NCI-H345 treated with DMSO at 0.1 percent for 48 hours (cell line): ENCODE measurements around the gene TK2.
"Not testable (repeated sequence)": the region's sequence is repeated elsewhere in the genome, so short reads cannot be mapped to it uniquely, and the experiment has no call there.

Experiments
- DNase-seq: peaks from one replicate; lab custom pipeline; 2025; ENCODE audit not compliant: unreplicated experiment; lab: John Stamatoyannopoulos, UW

Gene TK2

DNA sequence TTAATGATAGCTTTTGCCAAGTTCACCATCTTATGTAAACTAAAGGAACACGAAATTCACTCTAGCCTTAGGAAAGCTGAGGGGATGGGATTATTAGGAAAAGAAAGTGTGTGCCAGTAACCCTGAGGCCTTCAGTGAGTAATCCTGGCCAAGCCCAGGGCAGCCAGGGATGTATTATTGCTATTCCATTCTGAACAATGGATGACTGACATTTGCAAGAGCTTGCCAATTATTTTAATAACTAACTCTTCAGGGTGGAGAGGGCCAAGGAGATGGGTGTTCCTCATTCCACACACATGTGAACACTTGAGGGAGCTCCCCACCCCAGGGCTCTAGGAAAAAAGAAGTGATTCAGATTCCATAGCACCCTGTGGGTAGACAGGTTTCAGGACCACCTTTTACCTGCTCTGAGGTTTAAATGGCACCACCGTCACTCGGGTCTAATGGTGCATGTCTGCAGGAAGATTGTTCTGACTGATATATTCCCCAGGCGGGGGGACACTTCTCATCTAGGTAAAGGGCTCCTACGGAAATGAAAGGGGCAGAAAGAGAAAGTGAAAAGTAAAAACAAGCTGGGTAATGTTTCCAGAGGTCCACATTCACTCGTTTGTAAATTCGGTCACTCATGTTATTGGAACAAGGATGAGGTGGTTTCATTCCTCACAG, 41.5 kb downstream of the TK2 start:
- DNase-seq, result no peak

DNA sequence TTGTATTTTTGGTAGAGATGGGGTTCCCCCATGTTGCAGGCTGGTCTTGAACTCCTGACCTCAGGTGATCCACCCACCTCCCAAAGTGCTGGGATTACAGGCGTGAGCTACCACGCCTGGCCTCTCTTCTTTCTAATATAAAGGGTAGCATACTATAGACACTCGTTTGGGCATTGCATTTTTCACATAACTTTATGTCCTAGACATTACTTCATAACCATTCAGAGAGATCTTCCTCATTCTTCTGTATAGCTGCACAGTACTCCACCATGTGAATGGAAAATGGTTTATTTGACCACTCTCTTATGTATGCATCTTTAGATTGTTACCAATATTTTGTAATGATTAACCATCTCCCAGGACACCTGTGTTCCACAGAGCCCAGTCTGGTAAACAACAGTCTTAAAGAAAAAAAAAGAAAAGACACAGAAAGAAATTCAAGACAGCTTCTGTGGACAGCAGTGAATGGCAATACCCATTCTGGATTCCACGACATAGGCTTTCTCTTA, 42.1 kb downstream of the TK2 start:
- DNase-seq, result no peak

DNA sequence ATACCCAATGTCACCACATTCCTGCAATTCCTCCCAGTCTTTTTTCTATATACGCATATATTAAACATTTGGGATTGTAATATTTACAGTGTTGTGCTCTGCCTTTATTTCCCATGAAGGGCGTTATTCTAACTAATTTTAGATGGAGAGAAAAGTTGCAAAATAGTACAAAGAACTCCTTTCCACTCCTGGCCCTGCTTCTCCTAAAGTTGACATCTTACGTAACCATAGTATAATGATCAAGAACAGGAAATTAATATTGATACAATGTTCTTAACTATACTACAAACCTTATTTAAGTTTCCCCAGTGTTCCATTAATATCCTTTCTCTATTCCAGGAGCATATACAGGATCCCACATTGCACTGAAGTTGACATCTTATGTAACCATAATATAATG, 46.3 kb downstream of the TK2 start:
- DNase-seq, result no peak

DNA sequence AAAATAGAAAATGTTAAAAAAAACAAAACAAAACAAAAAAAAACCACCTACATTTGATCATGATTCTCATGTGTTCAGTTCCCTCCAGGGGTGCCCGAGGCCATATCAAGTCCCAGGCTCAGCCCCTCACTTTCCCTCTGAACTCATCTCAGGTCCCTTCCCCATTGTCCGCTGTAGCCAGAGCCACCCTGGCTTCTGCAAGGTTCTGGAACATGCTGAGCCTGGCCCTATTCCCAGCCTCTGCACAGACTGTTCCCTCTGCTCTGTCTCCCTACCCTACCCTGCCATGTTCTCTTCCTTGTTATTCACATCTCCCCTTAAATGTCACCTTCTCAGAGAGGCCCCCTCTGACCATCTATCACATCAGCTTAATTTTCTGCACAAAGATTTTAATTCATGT, 46.9 kb downstream of the TK2 start:
- DNase-seq, result no peak

DNA sequence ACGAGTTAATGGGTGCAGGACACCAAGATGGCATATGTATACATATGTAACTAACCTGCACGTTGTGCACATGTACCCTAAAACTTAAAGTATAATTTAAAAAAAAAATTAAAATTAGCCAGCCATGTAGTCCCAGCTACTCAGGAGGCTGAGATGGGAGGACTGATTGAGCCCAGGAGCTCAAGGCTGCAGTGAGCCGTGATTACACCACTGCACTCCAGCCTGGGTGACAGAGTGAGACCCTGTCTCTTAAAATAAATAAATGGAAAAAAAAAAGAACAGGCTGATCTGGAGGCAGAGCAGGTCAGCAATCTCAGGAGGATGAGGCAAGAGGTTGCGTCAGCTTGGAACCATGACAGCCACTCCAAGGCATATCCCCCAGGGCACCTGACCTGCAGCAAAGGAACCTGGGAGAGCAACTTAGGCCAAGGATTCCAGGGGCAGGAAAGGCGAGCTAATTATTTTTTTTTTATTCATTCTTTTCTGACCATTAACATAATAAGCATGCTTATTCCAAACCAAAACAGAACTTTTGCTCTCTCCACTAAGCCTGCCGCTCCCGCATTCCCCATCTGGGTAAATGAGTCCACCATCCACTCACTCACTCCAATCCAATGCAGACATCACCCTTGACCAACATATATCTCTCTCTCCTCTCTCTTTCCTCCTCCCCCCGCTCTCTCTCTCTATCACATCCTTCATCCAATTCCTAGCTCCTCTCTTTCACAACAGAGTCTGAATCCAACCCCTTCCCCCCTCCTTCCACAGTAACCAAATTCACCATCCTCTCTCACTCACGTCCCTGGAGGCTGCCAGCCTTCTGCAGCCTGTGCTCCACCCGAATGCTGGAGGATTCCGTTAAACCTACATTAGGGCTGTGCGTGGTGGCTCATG, 47.7 kb downstream of the TK2 start:
- DNase-seq, result no peak

DNA sequence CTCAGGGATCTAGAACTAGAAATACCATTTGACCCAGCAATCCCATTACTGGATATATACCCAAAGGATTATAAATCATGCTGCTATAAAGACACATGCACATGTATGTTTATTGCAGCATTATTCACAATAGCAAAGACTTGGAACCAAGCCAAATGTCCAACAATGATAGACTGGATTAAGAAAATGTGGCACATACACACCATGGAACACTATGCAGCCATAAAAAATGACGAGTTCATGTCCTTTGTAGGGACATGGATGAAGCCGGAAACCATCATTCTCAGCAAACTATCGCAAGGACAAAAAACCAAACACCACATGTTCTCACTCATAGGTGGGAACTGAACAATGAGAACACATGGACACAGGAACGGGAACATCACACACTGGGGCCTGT, 48.4 kb downstream of the TK2 start:
- not testable (repeated sequence) for DNase-seq

DNA sequence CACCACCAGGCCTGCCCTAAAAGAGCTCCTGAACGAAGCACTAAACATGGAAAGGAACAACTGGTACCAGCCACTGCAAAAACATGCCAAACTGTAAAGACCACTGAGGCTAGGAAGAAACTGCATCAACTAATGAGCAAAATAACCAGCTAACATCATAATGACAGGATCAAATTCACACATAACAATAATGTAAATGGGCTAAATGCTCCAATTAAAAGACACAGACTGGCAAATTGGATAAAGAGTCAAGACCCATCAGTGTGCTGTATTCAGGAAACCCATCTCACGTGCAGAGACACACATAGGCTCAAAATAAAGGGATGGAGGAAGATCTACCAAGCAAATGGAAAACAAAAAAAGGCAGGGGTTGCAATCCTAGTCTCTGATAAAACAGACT, 52.0 kb downstream of the TK2 start:
- DNase-seq, result not testable (repeated sequence)

DNA sequence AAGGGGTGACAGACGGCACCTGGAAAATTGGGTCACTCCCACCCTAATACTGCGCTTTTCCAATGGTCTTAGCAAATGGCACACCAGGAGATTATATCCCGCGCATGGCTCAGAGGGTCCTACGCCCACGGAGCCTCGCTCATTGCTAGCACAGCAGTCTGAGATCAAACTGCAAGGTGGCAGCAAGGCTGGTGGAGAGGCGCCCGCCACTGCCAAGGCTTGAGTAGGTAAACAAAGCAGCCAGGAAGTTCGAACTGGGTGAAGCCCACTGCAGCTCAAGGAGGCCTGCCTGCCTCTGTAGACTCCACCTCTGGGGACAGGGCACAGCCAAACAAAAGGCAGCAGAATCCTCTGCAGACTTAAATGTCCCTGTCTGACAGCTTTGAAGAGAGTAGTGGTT, 53.7 kb downstream of the TK2 start:
- DNase-seq, result not testable (repeated sequence)

DNA sequence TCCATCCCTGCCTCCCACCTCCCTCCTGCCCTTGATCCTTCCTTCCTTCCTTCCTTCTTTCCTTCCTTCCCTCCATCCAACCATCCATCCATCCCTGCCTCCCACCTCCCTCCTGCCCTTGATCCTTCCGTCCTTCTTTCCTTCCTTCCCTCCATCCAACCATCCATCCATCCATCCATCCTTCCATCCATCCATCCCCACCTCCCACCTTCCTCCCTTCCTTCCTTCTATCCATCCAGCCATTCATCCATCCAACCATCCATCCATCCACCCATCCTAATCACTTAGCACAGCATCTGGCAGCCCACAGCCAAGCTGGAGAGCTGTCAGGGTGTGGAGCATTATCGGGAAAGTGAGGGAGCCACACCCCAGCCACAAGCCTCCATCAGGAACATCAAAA, 54.5 kb downstream of the TK2 start:
- DNase-seq, result no peak

DNA sequence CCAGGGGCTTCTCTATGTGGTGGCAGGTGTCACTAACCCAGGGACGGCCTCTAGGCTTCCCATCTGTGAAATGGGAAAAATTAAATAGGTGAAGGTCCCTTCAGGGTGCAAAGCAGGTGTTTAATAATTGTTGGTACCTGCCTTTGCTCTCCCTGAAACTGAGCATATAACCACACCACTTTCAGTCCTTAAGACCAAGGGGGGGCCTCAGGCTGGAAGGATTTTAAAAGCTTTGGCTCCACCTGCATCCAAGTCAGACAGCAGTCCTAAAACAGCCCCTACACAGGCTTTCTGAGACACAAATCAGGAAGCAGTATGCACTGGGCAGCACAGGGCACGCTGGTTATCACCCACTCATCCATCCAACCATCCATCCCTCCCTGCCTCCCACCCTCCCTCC, 55.0 kb downstream of the TK2 start:
- DNase-seq, result no peak

DNA sequence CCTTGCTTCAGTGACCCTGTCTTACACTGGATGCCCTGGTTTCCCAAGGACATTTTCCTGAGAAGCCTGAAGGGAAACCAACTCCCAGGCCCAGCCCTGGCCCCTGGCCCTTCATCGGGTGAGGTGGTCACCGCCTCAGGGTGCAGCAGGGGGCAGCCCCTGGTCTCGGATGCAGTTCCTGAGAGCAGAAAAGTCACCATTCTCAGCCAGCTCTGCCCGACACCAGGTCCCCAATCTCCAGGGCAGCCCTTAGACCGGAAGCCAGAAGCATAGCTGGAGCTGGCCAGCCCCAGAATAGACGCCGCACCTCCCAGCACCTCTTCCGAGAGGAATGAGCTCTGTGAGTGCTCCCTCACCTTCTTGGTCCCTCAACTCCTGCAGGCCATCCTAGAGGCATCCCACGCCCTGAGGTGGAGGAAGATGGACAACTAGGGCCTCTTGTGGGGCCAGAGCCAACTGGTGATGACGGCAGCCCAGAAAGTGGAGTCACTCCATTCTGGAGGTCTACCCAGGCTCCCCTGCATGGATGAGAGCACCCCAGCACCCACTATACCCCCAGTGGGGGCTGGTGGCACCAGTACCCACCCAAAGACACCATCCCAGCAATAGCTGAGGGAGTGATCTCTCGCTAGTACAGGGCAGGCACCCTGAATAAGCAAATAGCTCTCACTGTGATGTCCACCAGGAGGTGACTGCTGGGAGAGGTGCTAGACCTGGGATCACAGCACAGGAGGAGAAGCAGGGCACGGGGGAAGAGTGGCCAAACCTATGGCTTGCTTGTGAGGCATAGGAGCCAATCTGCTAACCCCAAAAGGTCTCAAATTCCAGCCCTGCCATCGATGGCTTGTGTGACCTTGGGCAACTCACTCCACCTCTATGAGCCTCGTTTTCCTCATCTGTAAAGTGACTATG, 56.2 kb downstream of the TK2 start:
- DNase-seq, result no peak

DNA sequence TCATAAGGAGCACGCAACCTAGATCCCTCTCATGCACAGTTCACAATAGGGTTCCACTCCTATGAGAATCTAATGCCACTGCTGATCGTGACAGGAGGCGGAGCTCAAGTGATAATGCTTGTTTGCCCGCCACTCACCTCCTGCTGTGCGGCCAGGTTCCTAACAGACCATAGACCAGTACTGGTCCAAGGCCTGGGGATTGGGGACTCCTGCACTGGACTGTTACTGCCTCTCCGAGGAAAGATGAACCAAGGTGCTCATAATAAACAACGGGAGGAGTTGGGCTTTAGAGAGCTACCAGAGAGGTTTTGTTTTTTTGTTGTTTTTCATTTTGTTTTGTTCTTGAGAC, 58.2 kb downstream of the TK2 start:
- no peak for DNase-seq

DNA sequence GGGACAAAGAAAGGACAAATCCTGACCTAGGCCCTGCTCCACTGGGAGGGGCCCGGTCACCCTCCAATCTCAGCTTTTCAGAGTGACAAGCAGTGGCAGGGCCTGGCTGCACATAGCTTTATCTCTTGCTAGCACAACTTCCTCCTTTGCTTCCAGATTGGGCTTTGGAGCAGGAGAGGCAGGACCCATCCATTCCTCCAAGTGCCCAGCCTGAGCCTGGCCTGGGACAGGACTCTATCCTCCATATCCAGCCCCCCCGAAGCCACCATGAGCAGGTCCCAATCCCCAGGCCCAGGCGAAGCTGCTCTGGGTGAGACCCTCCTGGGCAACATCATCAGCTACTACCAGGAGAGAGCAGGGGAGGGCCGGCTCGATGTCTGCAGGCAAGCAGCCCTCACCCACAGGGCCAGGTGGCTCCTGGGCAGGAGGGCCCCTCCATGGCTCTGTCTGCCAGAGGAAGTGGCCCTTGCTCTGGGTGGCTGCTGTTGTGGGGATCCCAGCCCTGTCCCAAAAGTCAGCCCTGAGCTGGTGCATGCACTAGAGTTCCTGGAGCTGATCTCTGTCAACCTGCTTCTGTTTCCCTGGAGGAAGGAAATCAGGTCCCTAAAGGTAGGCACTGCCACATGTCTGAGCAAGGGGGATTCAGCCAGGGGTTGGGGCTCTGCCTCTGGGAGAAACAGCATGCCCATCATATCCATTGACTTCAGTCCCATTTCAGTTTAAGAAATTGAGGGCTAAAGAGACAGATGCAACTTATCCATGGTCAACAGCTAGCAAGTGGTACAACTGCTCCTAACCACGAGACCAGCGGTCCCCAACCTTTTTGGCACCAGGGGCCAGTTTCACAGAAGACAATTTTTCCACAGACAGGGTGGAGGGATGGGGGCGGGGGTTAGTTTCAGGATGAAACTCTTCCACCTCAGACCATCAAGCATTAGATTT, 58.9 kb downstream of the TK2 start:
- DNase-seq, result no peak

DNA sequence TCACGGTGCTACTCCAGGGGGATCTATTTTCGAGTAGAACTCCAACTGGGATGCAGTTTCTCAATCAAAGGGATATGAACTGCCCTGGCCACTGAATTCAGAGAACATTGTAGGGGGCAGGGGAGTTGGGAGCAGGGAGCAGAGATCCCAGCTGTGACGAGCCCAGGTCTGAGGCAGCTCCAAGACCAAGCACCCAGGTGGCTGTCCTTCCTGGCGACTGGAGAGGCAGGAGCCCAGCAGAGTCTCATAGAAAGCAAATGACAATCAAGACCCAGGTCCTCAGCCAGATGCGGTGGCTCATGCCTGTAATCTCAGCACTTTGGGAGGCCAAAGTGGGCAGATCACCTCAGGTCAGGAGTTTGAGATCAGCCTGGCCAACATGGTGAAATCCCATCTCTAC, 60.1 kb downstream of the TK2 start:
- no peak for DNase-seq

DNA sequence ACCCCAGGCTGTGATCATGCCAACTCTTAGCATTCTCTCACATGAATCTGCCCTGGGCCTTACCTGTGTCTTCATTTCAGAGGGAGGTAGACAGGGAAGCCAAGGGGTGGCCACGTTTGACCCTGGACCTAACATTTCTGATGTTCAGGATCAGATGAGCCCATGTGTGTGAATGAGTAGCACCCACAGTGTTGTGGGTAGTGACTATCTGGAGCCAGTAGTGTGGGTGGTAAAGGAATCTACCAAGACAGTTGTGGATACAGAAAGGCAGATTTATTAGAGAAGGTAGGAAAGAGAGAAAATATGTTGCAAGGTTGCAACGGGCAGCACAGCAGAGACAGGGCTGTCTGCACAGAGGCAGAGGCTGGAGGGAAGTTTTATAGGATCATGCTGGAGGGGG, 60.5 kb downstream of the TK2 start:
- DNase-seq, result no peak

DNA sequence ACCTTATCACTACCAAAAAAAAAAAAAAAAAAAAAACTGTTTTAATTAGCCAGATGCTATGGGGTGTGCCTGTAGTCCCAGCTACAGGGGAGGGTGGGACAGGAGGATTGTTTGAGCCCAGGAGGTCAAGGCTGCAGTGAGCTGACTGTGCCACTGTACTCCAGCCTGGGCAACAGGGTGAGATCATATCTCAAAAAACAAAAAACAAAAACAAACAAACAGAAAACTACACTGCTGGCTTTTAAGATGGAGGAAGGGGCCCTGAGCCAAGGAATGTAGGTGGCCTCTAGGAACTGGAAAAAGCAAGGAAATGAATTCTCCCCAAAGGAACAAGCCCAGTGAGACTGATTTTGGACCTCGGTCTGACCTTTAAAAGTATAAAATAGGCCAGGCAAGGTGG, 61.4 kb downstream of the TK2 start:
- DNase-seq, result no peak

DNA sequence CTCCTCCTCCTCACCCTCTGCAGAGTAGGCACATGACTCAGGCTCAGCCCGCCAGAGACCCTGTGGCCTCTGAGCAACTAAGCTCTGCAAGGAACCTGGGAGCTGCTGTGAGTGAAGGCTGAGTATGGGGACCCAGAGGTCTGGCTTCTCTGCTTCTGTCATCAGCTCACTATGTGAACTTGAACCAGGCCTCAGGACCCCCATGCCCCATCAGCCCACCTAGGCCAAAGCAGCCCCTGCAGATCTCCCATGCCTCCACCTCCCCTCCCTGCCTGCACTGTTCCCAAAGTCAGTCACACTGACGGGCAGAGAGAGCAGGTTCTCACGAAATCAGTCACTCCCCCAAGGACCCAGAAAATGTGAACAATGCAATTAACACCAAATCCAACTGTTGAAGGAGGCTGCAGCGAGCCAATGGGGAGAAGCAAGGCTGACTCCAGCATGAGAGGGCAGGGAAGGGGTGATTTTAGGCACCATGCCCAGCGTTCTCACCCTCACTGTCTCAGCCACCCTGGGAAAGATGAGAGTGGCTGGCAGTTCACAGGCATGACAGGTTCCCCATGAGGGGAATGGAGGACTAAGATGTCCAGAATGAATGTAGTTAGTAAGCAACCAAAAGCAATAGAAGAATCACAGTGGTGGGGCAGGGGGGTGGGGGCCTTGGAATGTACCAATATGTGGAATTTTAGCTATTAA, 62.2 kb downstream of the TK2 start:
- DNase-seq, result no peak

DNA sequence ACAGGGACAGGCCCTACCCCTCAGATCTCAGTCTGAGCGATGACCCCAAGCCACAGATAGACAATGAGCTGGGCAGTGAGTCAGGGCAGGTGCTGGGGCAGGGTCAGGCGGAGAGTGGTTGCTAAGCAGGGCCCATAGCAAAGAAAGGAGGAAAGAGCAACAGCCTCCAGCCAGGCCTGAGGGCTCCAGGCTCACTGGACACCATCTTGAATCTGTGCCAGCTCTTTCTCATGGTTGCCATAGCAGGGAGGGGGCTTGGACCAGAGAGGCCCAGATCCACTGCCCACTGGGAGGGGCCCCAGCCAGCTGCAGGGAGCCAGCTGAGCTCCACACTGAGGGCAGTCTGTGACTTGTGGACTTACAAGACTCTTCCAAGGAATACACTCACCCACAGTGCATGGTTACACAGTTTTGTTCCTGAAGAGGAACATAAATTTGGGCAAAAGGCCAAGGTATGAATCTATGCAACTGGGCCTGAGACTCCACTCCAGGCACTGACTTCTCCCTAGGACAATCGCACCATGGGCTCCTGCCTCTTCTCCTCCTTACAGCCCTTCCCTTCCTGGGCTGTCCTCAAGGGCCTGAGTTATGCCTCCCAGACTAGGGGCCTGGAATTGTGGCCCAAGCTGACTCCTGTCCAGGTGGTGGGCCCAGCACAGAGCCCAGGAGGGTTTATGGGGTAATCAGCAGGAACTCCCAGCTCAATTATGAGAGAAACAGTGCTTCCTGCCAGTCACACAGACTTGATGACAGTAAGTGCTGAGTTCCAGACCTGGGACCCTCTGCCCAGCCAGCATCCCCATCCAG, 62.9 kb downstream of the TK2 start:
- no peak for DNase-seq

DNA sequence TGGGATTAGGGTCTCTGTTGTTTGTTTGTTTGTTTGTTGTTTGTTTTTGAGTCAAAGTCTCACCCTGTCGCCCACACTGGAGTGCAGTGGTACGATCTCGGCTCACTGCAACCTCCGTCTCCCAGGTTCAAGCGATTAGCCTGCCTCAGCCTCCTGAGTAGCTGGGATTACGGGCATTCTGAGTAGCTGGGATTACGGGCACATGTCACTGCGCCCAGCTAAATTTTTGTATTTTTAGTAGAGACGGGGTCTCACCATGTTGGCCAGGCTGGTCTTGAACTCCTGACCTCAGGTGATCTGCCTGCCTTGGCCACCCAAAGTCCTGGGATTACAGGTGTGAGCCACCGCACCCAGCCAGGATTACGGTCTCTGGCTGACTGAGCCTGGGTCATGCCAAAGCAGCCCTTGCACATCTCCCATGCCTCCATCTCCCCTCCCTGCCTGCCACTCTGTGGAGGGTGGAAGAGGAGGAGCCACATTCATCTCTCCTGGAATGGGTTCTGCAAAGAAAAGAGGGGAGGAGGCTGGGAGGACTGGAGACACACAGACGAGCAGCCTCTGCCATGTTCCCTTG, 63.6 kb downstream of the TK2 start:
- no peak for DNase-seq
